GM12891 (cell line): ENCODE measurements around the gene EPO.

Experiments used
- DNase-seq: peaks from one replicate; pipeline ENCODE4 v3.0.0; 2011; ENCODE audit warnings: low spot score; ENCODE audit not compliant: insufficient read length
- FAIRE-seq: peaks from 2 replicates; lab custom pipeline; 2011; peaks lifted over from hg19 to GRCh38; lab: Jason Lieb, UNC
- PAX5 ChIP-seq: IDR thresholded peaks from 2 replicates; pipeline ENCODE4 v1.6.1; 2011; ENCODE audit warnings: low read length, moderate library complexity, mild to moderate bottlenecking; ENCODE audit not compliant: insufficient read depth, severe bottlenecking
- POLR2A ChIP-seq: IDR thresholded peaks from 2 replicates; pipeline ENCODE4 v1.6.1; 2011; ENCODE audit warnings: low read depth, low read length, control low read depth
- POLR2AphosphoS5 ChIP-seq: IDR thresholded peaks from 2 replicates; pipeline ENCODE4 v1.6.1; 2011; ENCODE audit warnings: low read depth, low read length, control low read depth
- POU2F2 ChIP-seq: IDR thresholded peaks from 2 replicates; pipeline ENCODE4 v1.6.1; 2011; ENCODE audit warnings: low read depth, mild to moderate bottlenecking, control low read depth, low read length, moderate library complexity
- SPI1 ChIP-seq: IDR thresholded peaks from 2 replicates; pipeline ENCODE4 v1.6.1; 2011; ENCODE audit warnings: low read depth, low read length, control low read depth
- TAF1 ChIP-seq: IDR thresholded peaks from 2 replicates; pipeline ENCODE4 v1.6.1; 2011; ENCODE audit warnings: low read depth, low read length, control low read depth

EPO gene

DNA sequence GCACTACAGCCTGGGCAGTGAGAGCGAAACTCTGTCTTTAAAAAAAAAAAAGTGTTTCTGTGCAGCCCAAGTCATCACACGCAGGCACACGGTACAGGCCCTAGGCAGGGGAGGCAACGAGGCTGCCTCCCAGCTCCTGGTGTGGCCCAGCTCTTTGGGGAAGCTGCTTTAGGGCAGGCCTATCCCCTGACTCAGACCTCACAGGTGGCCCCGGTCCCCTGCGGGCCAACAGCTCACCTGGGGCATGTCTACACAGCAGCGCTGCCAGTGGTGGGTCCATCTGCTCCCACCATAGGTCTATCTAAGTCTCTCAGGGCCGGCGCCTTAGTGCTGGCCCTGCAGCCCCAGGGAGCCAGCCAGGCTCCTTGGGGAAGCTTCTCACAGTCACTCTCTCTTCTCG is 44.6 kb downstream of the EPO start:
- no peak for DNase-seq
- TF ChIP-seq TAF1 (no peak), POLR2AphosphoS5 (no peak), SPI1 (no peak), POU2F2 (no peak), PAX5 (no peak), POLR2A (no peak)
- no peak for FAIRE-seq

DNA sequence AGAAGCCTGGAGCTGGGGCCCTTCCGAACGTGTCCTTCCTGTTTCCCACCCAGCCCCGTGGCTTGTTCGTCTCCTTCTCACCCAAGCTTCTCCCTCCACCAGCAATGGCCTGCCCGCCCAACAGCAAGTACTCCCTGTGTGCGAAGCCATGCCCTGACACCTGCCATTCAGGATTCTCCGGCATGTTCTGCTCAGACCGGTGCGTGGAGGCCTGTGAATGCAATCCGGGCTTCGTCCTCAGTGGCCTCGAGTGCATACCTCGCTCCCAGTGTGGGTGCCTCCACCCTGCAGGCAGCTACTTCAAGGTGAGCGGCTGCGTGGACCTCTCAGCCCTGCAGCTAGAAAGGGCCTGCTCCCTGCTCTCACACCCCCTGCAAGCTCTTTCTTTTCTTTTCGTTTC is 45.0 kb downstream of the EPO start:
- FAIRE-seq (no peak), DNase-seq (no peak)
- TF ChIP-seq POU2F2: no peak
- no peak for TF ChIP-seq POLR2A
- TF ChIP-seq TAF1: no peak
- no peak for TF ChIP-seq PAX5
- no peak for TF ChIP-seq POLR2AphosphoS5
- TF ChIP-seq SPI1: no peak

DNA sequence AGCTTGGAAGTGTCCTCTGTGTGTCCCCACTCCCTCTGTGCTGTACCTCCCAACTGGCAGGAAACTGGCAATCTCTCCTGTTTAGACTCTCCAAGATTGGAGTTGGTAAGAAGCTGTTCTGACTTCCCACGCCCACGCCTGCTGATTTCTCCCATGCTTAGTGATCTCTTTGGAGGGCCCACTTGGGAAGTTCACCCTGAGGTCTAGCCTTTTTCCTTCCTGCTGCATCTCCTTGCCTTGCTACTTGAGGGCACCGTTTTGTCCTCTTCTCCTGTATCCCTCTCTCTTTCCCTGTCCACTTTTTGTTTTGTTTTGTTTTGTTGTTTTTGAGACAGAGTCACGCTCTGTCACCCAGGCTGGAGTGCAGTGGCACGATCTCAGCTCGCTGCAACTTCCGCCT is 48.5 kb downstream of the EPO start:
- FAIRE-seq (no peak), DNase-seq (no peak)
- TF ChIP-seq PAX5: no peak
- TF ChIP-seq POLR2A: no peak
